B cell (primary cell): ENCODE data around the gene ASB9. TPM values are rescaled to one million over a fixed set of nuclear protein-coding genes. Genes with fewer than 3 reads are reported as not detected.

Source experiments
- ATAC-seq: fragments of 200-7000 bp; cut with Tn5 transposase; one replicate; pipeline ENCODE4 v1.10.0; 2021; ENCODE audit warnings: low read depth, mild to moderate bottlenecking, moderate number of reproducible peaks, moderate library complexity
- CTCF ChIA-PET: fragments of 350-600 bp; sonication (Branson Sonifier 250); formaldehyde crosslinking; loops from one replicate; lab custom pipeline; 2021; ENCODE audit warnings: antibody characterized with exemption, inconsistent platforms; lab: Charles Lee
- POLR2A ChIA-PET: fragments of 350-600 bp; sonication (Branson Sonifier 250); formaldehyde crosslinking; loops from one replicate; lab custom pipeline; 2021; ENCODE audit warnings: antibody characterized with exemption; lab: Charles Lee
- DNase-seq: peaks from one replicate; pipeline ENCODE4 v3.0.0; 2013
- H2AFZ ChIP-seq: 2 replicates; pipeline ENCODE4 v1.6.1; 2012; ENCODE audit warnings: mild to moderate bottlenecking, low read depth, low read length; ENCODE audit not compliant: insufficient read depth, poor library complexity, severe bottlenecking
- H3K27ac ChIP-seq, 2 donors: 1 replicate in 1 of 2; 2 replicates in 1 of 2; pipeline ENCODE4 v1.5.1; 2012 to 2013; ENCODE audit warnings: low read length in 2 of 2, mild to moderate bottlenecking in 2 of 2, moderate library complexity in 1 of 2
- H3K27me3 ChIP-seq, 4 experiments: fragments of 200-600 bp in 1 of 4; sonication (generic) in 1 of 4; replicated peaks in 1 of 4; 1 replicate in 2 of 4; 2 replicates in 2 of 4; pipeline versions ENCODE4 v1.6.1 to v1.7.0; 2013 to 2016; ENCODE audit warnings: low read length in 3 of 4, mild to moderate bottlenecking in 2 of 4, mixed read lengths in 1 of 4, moderate library complexity in 1 of 4; ENCODE audit not compliant: insufficient read depth in 4 of 4, control insufficient read depth in 3 of 4; ENCODE audit errors: control extremely low read depth in 1 of 4
- H3K36me3 ChIP-seq, 2 experiments: replicated peaks in 1 of 2; 1 replicate in 1 of 2; 2 replicates in 1 of 2; pipeline versions ENCODE4 v1.6.1 to v1.7.1; 2013; ENCODE audit warnings: low read length in 1 of 2; ENCODE audit not compliant: insufficient read depth in 2 of 2, control insufficient read depth in 1 of 2; ENCODE audit errors: control extremely low read depth in 1 of 2, extremely low read depth in 1 of 2
- H3K4me1 ChIP-seq, 2 donors: fragments of 200-600 bp in 1 of 2; sonication (generic) in 1 of 2; 1 replicate in 1 of 2; 2 replicates in 1 of 2; pipeline versions ENCODE4 v1.5.1 to v1.6.1; 2013 to 2017; ENCODE audit warnings: low read length in 2 of 2; ENCODE audit not compliant: control insufficient read depth in 2 of 2, insufficient read depth in 2 of 2
- H3K4me2 ChIP-seq: replicated peaks from 2 replicates; pipeline ENCODE3; 2012; ENCODE audit warnings: mild to moderate bottlenecking, low read depth, low read length; ENCODE audit not compliant: poor library complexity, severe bottlenecking
- H3K4me3 ChIP-seq, 5 experiments: fragments of 200-600 bp in 1 of 5; sonication (generic) in 1 of 5; 1 replicate in 3 of 5; 2 replicates in 2 of 5; pipeline versions ENCODE4 v1.5.1 to v1.7.0; 2011 to 2016; ENCODE audit warnings: low read length in 4 of 5, mild to moderate bottlenecking in 4 of 5, low read depth in 2 of 5, control low read depth in 1 of 5, moderate library complexity in 1 of 5; ENCODE audit not compliant: insufficient read depth in 1 of 5; ENCODE audit errors: control extremely low read depth in 1 of 5, extremely low read depth in 1 of 5
- H3K79me2 ChIP-seq: fragments of 200-600 bp; sonication (generic); one replicate; pipeline ENCODE4 v1.6.0; 2016; ENCODE audit warnings: low read length; ENCODE audit not compliant: control insufficient read depth, insufficient read depth
- H3K9ac ChIP-seq: fragments of 200-600 bp; sonication (generic); 2 replicates; pipeline ENCODE4 v1.6.1; 2017; ENCODE audit warnings: mild to moderate bottlenecking, low read length, moderate library complexity
- H3K9me3 ChIP-seq, 3 donors: one replicate each; pipeline versions ENCODE4 v1.6.1 to v1.7.1; 2013; ENCODE audit warnings: low read length in 2 of 3; ENCODE audit not compliant: control insufficient read depth in 2 of 3, insufficient read depth in 1 of 3; ENCODE audit errors: control extremely low read depth in 1 of 3
- H4K20me1 ChIP-seq: 2 replicates; pipeline ENCODE4 v1.6.0; 2012; ENCODE audit warnings: mild to moderate bottlenecking, low read length; ENCODE audit not compliant: insufficient read depth, control insufficient read depth, poor library complexity, severe bottlenecking
- H3K27ac Mint-ChIP-seq: one replicate; pipeline ENCODE4 v1.8.0; 2021; ENCODE audit warnings: mixed read lengths
- H3K27me3 Mint-ChIP-seq: one replicate; pipeline ENCODE4 v1.8.0; 2021; ENCODE audit warnings: mixed read lengths
- H3K4me1 Mint-ChIP-seq: one replicate; pipeline ENCODE4 v1.8.0; 2021; ENCODE audit warnings: mixed read lengths
- H3K4me3 Mint-ChIP-seq: one replicate; pipeline ENCODE4 v1.8.0; 2021; ENCODE audit warnings: mixed read lengths
- H3K9me3 Mint-ChIP-seq: one replicate; pipeline ENCODE4 v1.8.0; 2022; ENCODE audit warnings: mixed read lengths; ENCODE audit not compliant: insufficient read depth
- CTCF ChIP-seq: fragments of 200-600 bp; IDR thresholded peaks from one replicate; pipeline ENCODE4 v1.8.0; 2022; ENCODE audit warnings: antibody characterized with exemption, mild to moderate bottlenecking
- EZH2 ChIP-seq: IDR thresholded peaks from 2 replicates; pipeline ENCODE4 v1.6.1; 2012; ENCODE audit warnings: borderline replicate concordance, low read depth, mild to moderate bottlenecking, moderate library complexity, low read length; ENCODE audit not compliant: insufficient read depth, poor library complexity, severe bottlenecking
- WGBS: methylation state at CpG from one replicate; pipeline ENCODE4 v1.1.5; 2013; ENCODE audit warnings: missing lambda C conversion rate; ENCODE audit not compliant: insufficient coverage; 5-methylcytosine and 5-hydroxymethylcytosine counted together
- intact Hi-C: fragments of 100-400 bp; cut with micrococcal nuclease; formaldehyde crosslinking; loops from one replicate; pipeline ENCODE4 v1.10.0; 2022
- polyA plus RNA-seq: library from polyadenylated mRNA; depleted of rRNA; stranded (reverse); fragments of >200 nt; gene quantifications from 2 replicates; pipeline ENCODE4 v1.2.3, GENCODE V29; 2012
- total RNA-seq, 2 donors: library from RNA; stranded (reverse); fragments of 120-200 nt in 1 of 2; gene quantifications; 1 replicate in 1 of 2; 2 replicates in 1 of 2; pipeline versions ENCODE4 v1.2.3 to v1.2.4, GENCODE V29; 2013 to 2022

ASB9 gene
- total and polyA plus RNA-seq, 2 donors (not counting 1 experiment from before 2014, with no cell fraction given): not detected

- POLR2A ChIA-PET: no interaction called here
- no peak overlapping the region for H3K4me2 ChIP-seq
- H2AFZ ChIP-seq: no peak overlapping the region
These were observed 28.9 kb upstream of the ASB9 start for GRCh38 chrX:15298780-15299179.

GRCh38 chrX:15298201-15298600 lies 28.3 kb upstream of the ASB9 start:
- no peaks in the 10 kb centered on the region for H4K20me1 ChIP-seq
- H3K36me3 ChIP-seq: no peaks in the 10 kb centered on the region
- no peak overlapping the region for H3K4me2 ChIP-seq
- no peaks in the 10 kb centered on the region for H3K9me3 ChIP-seq
- H3K27me3 ChIP-seq: no peaks in the 10 kb centered on the region
- no peaks in the 10 kb centered on the region for H3K4me1 ChIP-seq
- ChIA-PET POLR2A (no interaction called here), CTCF (interaction anchor here (0.8 kb wide), 1 partner anchor 13 kb away, joined by 3 read pairs; no protein-coding TSS in a partner anchor)
- no peaks in the 10 kb centered on the region for H3K27me3 Mint-ChIP-seq
- no peak overlapping the region for H3K27ac ChIP-seq
- WGBS: 100% methylated on average over 1 of the region's 2 CpGs
- no peak for DNase-seq
- no peak overlapping the region for H3K4me3 Mint-ChIP-seq
- no peak for ATAC-seq
- no peaks in the 10 kb centered on the region for H3K79me2 ChIP-seq
- intact Hi-C loops: no loop called here
- no peak overlapping the region for H2AFZ ChIP-seq
- no peaks in the 10 kb centered on the region for H3K9me3 Mint-ChIP-seq
- H3K9ac ChIP-seq: no peak overlapping the region
- no peaks in the 10 kb centered on the region for H3K4me1 Mint-ChIP-seq
- H3K4me3 ChIP-seq: no peak overlapping the region
- TF ChIP-seq EZH2: no peak
- no peak for TF ChIP-seq CTCF
- H3K27ac Mint-ChIP-seq: no peak overlapping the region

More at GRCh38 chrX:15298780-15299179, 28.9 kb upstream of the ASB9 start:
- Histone ChIP-seq H3K9me3 (no peaks in the 10 kb centered on the region), H3K79me2 (no peaks in the 10 kb centered on the region), H3K9ac (no peak overlapping the region), H4K20me1 (no peaks in the 10 kb centered on the region), H3K27ac (no peak overlapping the region), H3K4me1 (no peaks in the 10 kb centered on the region), H3K27me3 (no peaks in the 10 kb centered on the region), H3K4me3 (no peak overlapping the region), H3K36me3 (no peaks in the 10 kb centered on the region)
- WGBS: 100% methylated on average over 1 of the region's 3 CpGs
- no peak for TF ChIP-seq CTCF
- TF ChIP-seq EZH2: no peak
- CTCF ChIA-PET: interaction anchor here (0.8 kb wide), 1 partner anchor 13 kb away, joined by 3 read pairs; no protein-coding TSS in a partner anchor
- ATAC-seq (no peak), DNase-seq (no peak)
- no peaks in the 10 kb centered on the region for H3K27me3 Mint-ChIP-seq
- no peak overlapping the region for H3K4me3 Mint-ChIP-seq
- H3K9me3 Mint-ChIP-seq: no peaks in the 10 kb centered on the region
- H3K4me1 Mint-ChIP-seq: no peaks in the 10 kb centered on the region
- intact Hi-C loops: no loop called here
- no peak overlapping the region for H3K27ac Mint-ChIP-seq
